GM18520 (cell line): ENCODE measurements around the gene KCNT2.
"Not testable (repeated sequence)": the region's sequence is repeated elsewhere in the genome, so short reads cannot be mapped to it uniquely, and the experiment has no call there.

Experiments
- ATAC-seq: cut with Tn5 transposase; IDR thresholded peaks from one replicate; pipeline ENCODE4 v1.9.1; 2021; ENCODE audit not compliant: unreplicated experiment

KCNT2 gene

GRCh38 chr1:196516373-196516772 lies 91.9 kb downstream of the KCNT2 start:
- ATAC-seq: no peak

GRCh38 chr1:196515904-196516303 lies 92.3 kb downstream of the KCNT2 start:
- no peak for ATAC-seq

GRCh38 chr1:196513821-196514220 lies 94.4 kb downstream of the KCNT2 start:
- no peak for ATAC-seq

GRCh38 chr1:196510451-196510850 lies 97.8 kb downstream of the KCNT2 start:
- no peak for ATAC-seq

- not testable (repeated sequence) for ATAC-seq
Observed at GRCh38 chr1:196504224-196504623, 104.0 kb downstream of the KCNT2 start.

- ATAC-seq: no peak
Observed at GRCh38 chr1:196502437-196502836, 105.8 kb downstream of the KCNT2 start.

GRCh38 chr1:196501760-196502428 lies 106.3 kb downstream of the KCNT2 start:
- no peak for ATAC-seq

GRCh38 chr1:196497817-196498216 lies 110.4 kb downstream of the KCNT2 start:
- no peak for ATAC-seq

GRCh38 chr1:196494766-196495165 lies 113.5 kb downstream of the KCNT2 start:
- ATAC-seq: no peak

- no peak for ATAC-seq
Observed at GRCh38 chr1:196493881-196494280, 114.4 kb downstream of the KCNT2 start.

GRCh38 chr1:196488579-196488978 lies 119.7 kb downstream of the KCNT2 start:
- ATAC-seq: no peak

- no peak for ATAC-seq
Observed at GRCh38 chr1:196486346-196486745, 121.9 kb downstream of the KCNT2 start.

- ATAC-seq: no peak
Observed at GRCh38 chr1:196481616-196482015, 126.6 kb downstream of the KCNT2 start.

GRCh38 chr1:196477262-196477661 lies 131.0 kb downstream of the KCNT2 start:
- no peak for ATAC-seq

- ATAC-seq: no peak
Observed at GRCh38 chr1:196467230-196467925, 140.9 kb downstream of the KCNT2 start.

- ATAC-seq: no peak
Observed at GRCh38 chr1:196466654-196467053, 141.6 kb downstream of the KCNT2 start.

- ATAC-seq: no peak
Observed at GRCh38 chr1:196466166-196466565, 142.1 kb downstream of the KCNT2 start.

GRCh38 chr1:196464480-196464941 lies 143.7 kb downstream of the KCNT2 start:
- ATAC-seq: no peak

GRCh38 chr1:196462086-196462485 lies 146.2 kb downstream of the KCNT2 start:
- ATAC-seq: no peak

GRCh38 chr1:196461521-196461920 lies 146.7 kb downstream of the KCNT2 start:
- no peak for ATAC-seq

GRCh38 chr1:196459383-196459782 lies 148.9 kb downstream of the KCNT2 start:
- no peak for ATAC-seq

GRCh38 chr1:196454792-196455191 lies 153.4 kb downstream of the KCNT2 start:
- no peak for ATAC-seq

- no peak for ATAC-seq
Observed at GRCh38 chr1:196451103-196451502, 157.1 kb downstream of the KCNT2 start.
